ENCODE results near the gene HIPK1.

Gene HIPK1

GRCh38 chr1:113987259-113987658 lies 58.1 kb downstream of the HIPK1 start:
- Histone ChIP-seq H3K36me3 (ENCODE audit: control insufficient read depth, insufficient read depth, low read length, severe bottlenecking) (no peaks in the 10 kb centered on the region), H3K9ac (ENCODE audit: low read length) (no peak overlapping the region), H3K9me3 (ENCODE audit: control insufficient read depth, low read length) (peaks cover 3% of the 10 kb centered on the region), H3K4me1 (ENCODE audit: control insufficient read depth, insufficient read depth, low read length) (peaks cover 26% of the 10 kb centered on the region), H3K27me3 (replicated peaks; ENCODE audit: control insufficient read depth, insufficient read depth, low read length) (no peaks in the 10 kb centered on the region), H3K4me3 (ENCODE audit: low read length) (no peak overlapping the region)
- DNase-seq (ENCODE audit: low read depth), result no peak

DNA sequence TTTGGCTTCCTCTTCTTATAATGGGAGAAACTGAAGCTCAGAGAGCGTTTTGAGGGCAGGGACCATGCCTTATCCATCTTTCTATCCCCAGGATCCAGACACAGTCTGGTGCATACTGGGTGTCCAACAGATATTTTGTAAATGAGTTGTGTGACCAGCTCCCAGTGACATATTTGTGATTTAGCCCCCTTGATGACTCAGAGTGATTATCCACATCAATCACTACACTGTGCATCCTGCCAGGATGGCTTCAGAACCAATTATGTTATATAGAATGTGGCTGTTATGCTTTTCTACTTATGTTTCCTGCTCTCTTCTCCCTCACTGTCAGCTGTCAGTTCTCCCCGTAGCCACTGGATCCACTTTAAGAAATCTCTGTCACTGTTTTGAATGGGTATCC lies 61.4 kb downstream of the HIPK1 start:
- DNase-seq (ENCODE audit: low read depth), result no peak
- Histone ChIP-seq H3K36me3 (ENCODE audit: control insufficient read depth, insufficient read depth, low read length, severe bottlenecking) (no peaks in the 10 kb centered on the region), H3K4me3 (ENCODE audit: low read length) (no peak overlapping the region), H3K9me3 (ENCODE audit: control insufficient read depth, low read length) (peaks cover 12% of the 10 kb centered on the region), H3K9ac (ENCODE audit: low read length) (no peak overlapping the region), H3K4me1 (ENCODE audit: control insufficient read depth, insufficient read depth, low read length) (no peaks in the 10 kb centered on the region), H3K27me3 (replicated peaks; ENCODE audit: control insufficient read depth, insufficient read depth, low read length) (no peaks in the 10 kb centered on the region)

DNA sequence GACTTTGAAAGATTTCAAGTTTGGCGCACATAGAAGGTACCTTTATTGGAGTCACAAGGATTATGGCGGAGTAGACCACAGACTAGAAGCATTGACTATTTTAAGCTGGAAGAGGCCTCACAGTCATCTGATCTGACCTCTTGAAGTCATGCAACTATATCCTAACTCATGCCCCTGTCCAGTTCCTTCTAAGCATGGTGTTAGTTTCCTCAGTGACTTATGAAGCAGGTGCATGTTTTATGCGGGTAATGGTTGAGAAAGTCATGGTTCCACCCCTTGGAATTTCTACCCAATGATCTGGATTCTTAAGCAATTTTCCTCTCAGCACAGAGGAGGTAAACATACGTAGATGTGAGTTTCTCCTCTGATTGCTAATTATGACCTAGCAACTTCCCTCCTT lies 61.8 kb downstream of the HIPK1 start:
- Histone ChIP-seq H3K9me3 (ENCODE audit: control insufficient read depth, low read length) (peaks cover 17% of the 10 kb centered on the region), H3K36me3 (ENCODE audit: control insufficient read depth, insufficient read depth, low read length, severe bottlenecking) (no peaks in the 10 kb centered on the region), H3K4me3 (ENCODE audit: low read length) (no peak overlapping the region), H3K27me3 (replicated peaks; ENCODE audit: control insufficient read depth, insufficient read depth, low read length) (no peaks in the 10 kb centered on the region), H3K4me1 (ENCODE audit: control insufficient read depth, insufficient read depth, low read length) (no peaks in the 10 kb centered on the region), H3K9ac (ENCODE audit: low read length) (no peak overlapping the region)
- DNase-seq (ENCODE audit: low read depth), result no peak

DNA sequence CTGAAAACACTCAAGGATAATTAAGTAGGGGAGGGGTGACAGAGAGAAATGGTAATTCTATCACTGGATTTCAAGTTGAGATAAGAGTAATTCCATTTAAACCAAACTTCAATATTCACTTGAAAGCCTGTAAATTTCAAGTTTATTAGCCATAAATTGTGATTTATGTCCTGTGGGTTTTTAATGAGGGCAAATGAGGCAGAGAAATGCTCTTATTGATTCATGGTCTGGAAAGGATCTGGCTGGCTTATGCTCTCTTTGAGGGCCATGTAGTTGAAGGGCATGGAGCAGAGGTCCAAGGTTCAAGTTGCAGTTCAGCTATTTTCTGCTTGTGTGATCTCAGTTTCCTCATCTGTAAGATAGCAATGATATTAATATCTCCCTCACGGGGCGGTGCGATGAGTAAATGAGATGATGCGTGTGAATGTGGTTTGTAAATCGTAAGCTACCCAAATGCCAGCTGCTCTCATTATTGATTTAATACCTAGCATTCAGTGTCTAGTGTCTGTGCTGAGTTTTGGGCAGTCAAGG lies 62.4 kb downstream of the HIPK1 start:
- peaks cover 22% of the 10 kb centered on the region for H3K9me3 ChIP-seq (ENCODE audit: control insufficient read depth, low read length)
- H3K27me3 ChIP-seq (replicated peaks; ENCODE audit: control insufficient read depth, insufficient read depth, low read length), result no peaks in the 10 kb centered on the region
- no peaks in the 10 kb centered on the region for H3K36me3 ChIP-seq (ENCODE audit: control insufficient read depth, insufficient read depth, low read length, severe bottlenecking)
- no peak overlapping the region for H3K9ac ChIP-seq (ENCODE audit: low read length)
- H3K4me1 ChIP-seq (ENCODE audit: control insufficient read depth, insufficient read depth, low read length), result no peaks in the 10 kb centered on the region
- DNase-seq (ENCODE audit: low read depth), result no peak
- no peak overlapping the region for H3K4me3 ChIP-seq (ENCODE audit: low read length)

- no peaks in the 10 kb centered on the region for H3K36me3 ChIP-seq (ENCODE audit: control insufficient read depth, insufficient read depth, low read length, severe bottlenecking)
- peaks cover 23% of the 10 kb centered on the region for H3K9me3 ChIP-seq (ENCODE audit: control insufficient read depth, low read length)
- no peak for DNase-seq (ENCODE audit: low read depth)
- no peaks in the 10 kb centered on the region for H3K4me1 ChIP-seq (ENCODE audit: control insufficient read depth, insufficient read depth, low read length)
- H3K9ac ChIP-seq (ENCODE audit: low read length), result no peak overlapping the region
- H3K4me3 ChIP-seq (ENCODE audit: low read length), result no peak overlapping the region
- no peaks in the 10 kb centered on the region for H3K27me3 ChIP-seq (replicated peaks; ENCODE audit: control insufficient read depth, insufficient read depth, low read length)
These were observed 63.9 kb downstream of the HIPK1 start for GRCh38 chr1:113993072-113993471.

DNA sequence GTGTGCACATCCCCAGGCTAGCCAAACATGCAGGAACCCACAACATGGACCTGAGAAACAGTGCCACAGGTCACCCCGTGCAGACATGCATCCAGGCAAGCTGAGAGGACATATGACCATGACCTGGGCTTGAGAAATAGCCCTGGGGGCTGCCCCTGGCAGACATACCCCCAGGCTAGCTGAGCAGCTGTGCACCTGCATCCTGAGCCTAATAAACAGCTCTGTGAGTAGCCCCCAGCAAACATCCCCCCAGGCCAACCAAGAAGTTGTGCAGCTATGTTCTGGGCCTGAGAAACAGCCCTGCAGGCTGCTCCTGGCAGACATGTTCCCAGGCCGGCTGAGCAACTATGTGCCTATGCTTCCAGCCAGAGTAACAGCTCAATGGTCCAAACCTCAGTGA lies 64.6 kb downstream of the HIPK1 start:
- no peaks in the 10 kb centered on the region for H3K36me3 ChIP-seq (ENCODE audit: control insufficient read depth, insufficient read depth, low read length, severe bottlenecking)

DNA sequence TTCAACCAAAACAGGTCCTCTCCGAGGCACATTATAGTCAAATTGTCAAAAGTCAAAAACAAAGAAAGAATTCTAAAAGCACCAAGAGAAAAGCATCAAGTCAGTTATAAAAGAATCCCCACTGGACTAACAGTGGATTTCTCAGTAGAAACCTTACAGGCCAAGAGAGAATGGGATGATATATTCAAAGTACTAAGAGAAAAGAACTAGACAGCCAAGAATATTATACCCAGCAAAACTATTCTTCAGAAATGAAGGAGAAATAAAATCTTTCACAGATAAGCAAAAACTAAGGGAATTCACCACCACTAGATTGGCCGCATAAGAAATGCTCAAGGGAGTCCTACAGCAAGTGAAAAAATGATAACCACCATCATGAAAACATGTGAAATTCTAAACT lies 66.3 kb downstream of the HIPK1 start:
- DNase-seq (ENCODE audit: low read depth), result no peak
- Histone ChIP-seq H3K27me3 (replicated peaks; ENCODE audit: control insufficient read depth, insufficient read depth, low read length) (no peaks in the 10 kb centered on the region), H3K9me3 (ENCODE audit: control insufficient read depth, low read length) (peaks cover 21% of the 10 kb centered on the region), H3K4me1 (ENCODE audit: control insufficient read depth, insufficient read depth, low read length) (no peaks in the 10 kb centered on the region), H3K9ac (ENCODE audit: low read length) (no peak overlapping the region), H3K4me3 (ENCODE audit: low read length) (no peak overlapping the region), H3K36me3 (ENCODE audit: control insufficient read depth, insufficient read depth, low read length, severe bottlenecking) (no peaks in the 10 kb centered on the region)

More for the DNA sequence above, 64.6 kb downstream of the HIPK1 start:
- DNase-seq (ENCODE audit: low read depth), result no peak
- Histone ChIP-seq H3K9ac (ENCODE audit: low read length) (no peak overlapping the region), H3K4me3 (ENCODE audit: low read length) (no peak overlapping the region), H3K27me3 (replicated peaks; ENCODE audit: control insufficient read depth, insufficient read depth, low read length) (no peaks in the 10 kb centered on the region), H3K9me3 (ENCODE audit: control insufficient read depth, low read length) (peaks cover 23% of the 10 kb centered on the region), H3K4me1 (ENCODE audit: control insufficient read depth, insufficient read depth, low read length) (no peaks in the 10 kb centered on the region)

DNA sequence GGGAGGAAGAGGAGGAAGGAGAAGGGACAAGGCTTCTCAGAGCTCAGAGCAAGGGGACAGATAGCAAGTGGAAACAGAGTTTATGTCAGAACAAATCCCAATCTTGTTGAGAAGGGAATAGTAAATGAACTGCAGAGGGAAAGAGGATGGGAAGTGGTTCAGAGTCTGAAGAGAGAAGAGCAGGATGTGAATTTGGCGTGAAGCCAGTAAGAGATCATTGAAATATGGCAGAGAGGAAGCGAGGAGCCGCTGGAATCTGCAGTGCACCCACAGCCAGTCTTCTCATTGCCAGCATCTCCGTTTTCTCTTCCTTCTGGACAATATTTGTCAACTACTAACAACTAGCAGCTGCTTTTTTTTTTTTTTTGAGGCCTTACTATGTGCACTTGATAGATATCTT lies 69.2 kb downstream of the HIPK1 start:
- Histone ChIP-seq H3K4me3 (ENCODE audit: low read length) (no peak overlapping the region), H3K9me3 (ENCODE audit: control insufficient read depth, low read length) (peaks cover 21% of the 10 kb centered on the region), H3K27me3 (replicated peaks; ENCODE audit: control insufficient read depth, insufficient read depth, low read length) (no peaks in the 10 kb centered on the region), H3K4me1 (ENCODE audit: control insufficient read depth, insufficient read depth, low read length) (peaks cover 12% of the 10 kb centered on the region), H3K36me3 (ENCODE audit: control insufficient read depth, insufficient read depth, low read length, severe bottlenecking) (no peaks in the 10 kb centered on the region), H3K9ac (ENCODE audit: low read length) (no peak overlapping the region)
- no peak for DNase-seq (ENCODE audit: low read depth)

GRCh38 chr1:113999233-113999632 lies 70.1 kb downstream of the HIPK1 start:
- no peak overlapping the region for H3K9ac ChIP-seq (ENCODE audit: low read length)
- H3K27me3 ChIP-seq (replicated peaks; ENCODE audit: control insufficient read depth, insufficient read depth, low read length), result no peaks in the 10 kb centered on the region
- no peak for DNase-seq (ENCODE audit: low read depth)
- peaks cover 14% of the 10 kb centered on the region for H3K4me1 ChIP-seq (ENCODE audit: control insufficient read depth, insufficient read depth, low read length)
- no peak overlapping the region for H3K4me3 ChIP-seq (ENCODE audit: low read length)
- peaks cover 21% of the 10 kb centered on the region for H3K9me3 ChIP-seq (ENCODE audit: control insufficient read depth, low read length)
- H3K36me3 ChIP-seq (ENCODE audit: control insufficient read depth, insufficient read depth, low read length, severe bottlenecking), result no peaks in the 10 kb centered on the region

DNA sequence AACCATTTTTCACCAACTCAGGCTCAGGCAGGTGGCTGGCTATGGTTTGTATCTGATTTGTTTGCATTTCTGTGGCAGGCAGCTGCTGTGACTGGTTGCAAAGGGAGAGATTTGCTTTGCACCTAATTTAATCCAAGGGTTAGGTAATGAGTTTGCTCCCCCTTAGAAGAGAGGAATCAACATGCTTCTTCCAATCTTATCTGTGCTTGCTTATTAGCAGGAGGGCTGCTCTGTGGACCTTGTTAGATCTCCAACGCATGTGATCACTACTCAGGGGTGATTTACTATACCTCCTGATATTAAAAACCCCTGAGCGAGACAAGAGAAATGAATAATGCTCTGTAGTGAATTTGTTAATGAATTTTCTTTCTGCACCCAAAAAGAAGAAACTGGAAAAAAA lies 70.7 kb downstream of the HIPK1 start:
- Histone ChIP-seq H3K27me3 (replicated peaks; ENCODE audit: control insufficient read depth, insufficient read depth, low read length) (no peaks in the 10 kb centered on the region), H3K9me3 (ENCODE audit: control insufficient read depth, low read length) (peaks cover 18% of the 10 kb centered on the region), H3K36me3 (ENCODE audit: control insufficient read depth, insufficient read depth, low read length, severe bottlenecking) (no peaks in the 10 kb centered on the region), H3K4me3 (ENCODE audit: low read length) (no peak overlapping the region), H3K9ac (ENCODE audit: low read length) (no peak overlapping the region), H3K4me1 (ENCODE audit: control insufficient read depth, insufficient read depth, low read length) (peaks cover 14% of the 10 kb centered on the region)
- no peak for DNase-seq (ENCODE audit: low read depth)

GRCh38 chr1:114000406-114000805 lies 71.3 kb downstream of the HIPK1 start:
- no peak overlapping the region for H3K4me3 ChIP-seq (ENCODE audit: low read length)
- peaks cover 12% of the 10 kb centered on the region for H3K9me3 ChIP-seq (ENCODE audit: control insufficient read depth, low read length)
- no peaks in the 10 kb centered on the region for H3K36me3 ChIP-seq (ENCODE audit: control insufficient read depth, insufficient read depth, low read length, severe bottlenecking)
- no peaks in the 10 kb centered on the region for H3K27me3 ChIP-seq (replicated peaks; ENCODE audit: control insufficient read depth, insufficient read depth, low read length)
- peaks cover 14% of the 10 kb centered on the region for H3K4me1 ChIP-seq (ENCODE audit: control insufficient read depth, insufficient read depth, low read length)
- no peak overlapping the region for H3K9ac ChIP-seq (ENCODE audit: low read length)
- no peak for DNase-seq (ENCODE audit: low read depth)

DNA sequence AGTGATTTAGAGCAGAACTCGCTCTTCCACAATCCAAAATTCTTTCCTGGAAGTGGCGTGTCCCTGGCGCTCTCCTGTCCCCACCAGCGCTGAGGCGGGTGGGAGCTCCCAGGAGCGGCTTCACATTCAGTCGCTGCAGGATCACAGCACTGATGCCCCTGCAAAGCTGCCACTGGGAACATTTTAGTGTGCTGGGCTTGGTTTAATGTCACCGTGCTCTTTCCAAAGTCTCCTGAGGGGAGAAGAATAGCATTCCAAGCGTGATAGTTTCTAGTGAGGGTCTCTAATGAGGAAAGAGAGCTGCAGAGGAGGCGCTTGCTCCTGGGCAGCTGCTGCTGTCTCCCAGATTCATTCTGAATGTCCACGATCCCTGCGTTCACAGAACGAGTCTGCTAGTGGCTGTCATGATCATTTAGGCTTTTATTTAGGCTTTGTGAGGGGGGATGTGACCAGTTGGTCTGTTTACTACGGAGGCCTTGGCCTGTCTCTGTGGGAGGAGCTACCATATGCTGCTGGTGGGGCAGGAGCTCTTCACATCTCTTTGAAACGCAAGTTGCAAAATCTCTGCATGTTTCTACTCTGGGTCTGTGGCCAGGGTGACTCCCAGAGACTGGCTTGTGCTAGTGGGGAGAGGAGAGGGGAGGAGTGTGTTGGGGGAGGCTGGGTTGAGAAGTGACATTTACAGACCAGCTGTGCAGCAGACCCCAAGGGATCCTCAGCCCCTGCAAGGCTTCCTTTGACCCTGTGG lies 73.5 kb downstream of the HIPK1 start:
- H3K9me3 ChIP-seq (ENCODE audit: control insufficient read depth, low read length), result no peaks in the 10 kb centered on the region
- H3K4me3 ChIP-seq (ENCODE audit: low read length), result peak overlapping the region; percentile 6
- no peaks in the 10 kb centered on the region for H3K27me3 ChIP-seq (replicated peaks; ENCODE audit: control insufficient read depth, insufficient read depth, low read length)
- peak; percentile 76 for DNase-seq (ENCODE audit: low read depth)
- H3K36me3 ChIP-seq (ENCODE audit: control insufficient read depth, insufficient read depth, low read length, severe bottlenecking), result no peaks in the 10 kb centered on the region
- peaks cover 14% of the 10 kb centered on the region for H3K4me1 ChIP-seq (ENCODE audit: control insufficient read depth, insufficient read depth, low read length)
- no peak overlapping the region for H3K9ac ChIP-seq (ENCODE audit: low read length)
